Measurements from ENCODE around the gene F2R. TPM values are rescaled to one million over a fixed set of nuclear protein-coding genes. Genes with fewer than 3 reads are reported as not detected.

The F2R gene
- total and polyA plus RNA-seq, 2 donors (not counting 3 experiments of a cell fraction or from before 2014, with no cell fraction given): 342 to 599 TPM

DNA sequence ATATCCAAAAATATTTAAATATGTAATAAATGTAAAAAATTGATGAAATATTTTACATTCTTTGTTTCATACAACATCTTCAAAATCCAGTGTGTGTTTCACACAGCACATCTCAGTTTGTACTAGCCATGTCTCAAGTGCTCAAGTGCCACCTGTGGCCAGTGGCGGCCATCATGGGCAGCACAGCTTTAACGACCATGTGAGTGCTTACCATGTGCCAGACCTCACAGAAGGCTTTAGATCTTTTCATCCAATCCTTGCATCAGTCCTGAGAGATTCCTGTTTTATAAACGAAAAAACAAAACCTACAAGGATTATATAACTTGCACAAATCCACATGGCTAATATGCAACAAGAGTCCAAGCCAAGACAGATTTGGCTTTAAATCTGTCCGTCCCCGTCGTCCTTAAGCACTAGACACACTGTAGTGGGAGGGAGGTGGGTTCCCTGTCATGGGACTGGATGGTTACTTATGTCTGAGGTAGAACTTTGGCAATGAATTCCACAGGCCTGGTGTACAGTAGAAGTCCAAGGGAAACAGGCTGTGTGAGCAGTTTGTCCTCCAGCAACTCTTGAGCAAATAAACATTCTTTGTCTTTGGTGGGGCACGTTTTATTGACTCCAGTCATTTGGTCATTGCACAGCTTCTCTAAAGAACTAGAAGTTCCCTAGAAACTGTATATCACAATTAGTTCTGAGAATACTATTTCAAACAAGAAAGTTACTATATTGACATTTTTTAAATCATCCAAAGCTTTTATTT lies 25.0 kb upstream of the F2R start:
- dilution Hi-C loops (cut with MboI; ENCODE audit: extremely low pct_ligation_motif_present, low sequenced_read_pairs): loop anchor here (25.0 kb wide), 1 partner anchor 121 kb away; the partner anchor contains the start of gene F2RL1
- H3K9me3 ChIP-seq (replicated peaks; ENCODE audit: control insufficient read depth, insufficient read depth, low read length): no peaks in the 10 kb centered on the region
- no peaks in the 10 kb centered on the region for H4K20me1 ChIP-seq (replicated peaks; ENCODE audit: control insufficient read depth, extremely low read depth, insufficient read depth, low read length)
- no peaks in the 10 kb centered on the region for H3K79me2 ChIP-seq (ENCODE audit: control insufficient read depth, insufficient read depth, low read length)
- H3K4me1 ChIP-seq (ENCODE audit: control insufficient read depth, extremely low read depth, insufficient read depth, low read length): peaks cover 71% of the 10 kb centered on the region
- H3K4me2 ChIP-seq (ENCODE audit: insufficient read depth, low read length): peak overlapping the region; percentile 64
- ChIA-PET CTCF (interaction anchor here (1.0 to 7.1 kb wide), 10 partner anchors 16 to 101 kb away, joined by 3 to 41 read pairs (median 6); partner anchors contain the start of gene F2R), POLR2A (interaction anchor here (0.6 to 1.6 kb wide), 4 partner anchors 14 to 100 kb away, joined by 3 to 4 read pairs (median 4); no protein-coding TSS in a partner anchor)
- no peak overlapping the region for H2AFZ ChIP-seq (ENCODE audit: low read depth, low read length)
- FAIRE-seq: no peak
- H3K4me3 ChIP-seq (replicated peaks in 1 of 3; ENCODE audit: insufficient read depth in 1 of 3, low read depth in 1 of 3, low read length in 3 of 3): no peak overlapping the region
- H3K27ac ChIP-seq (ENCODE audit: insufficient read depth, low read depth, low read length): peak overlapping the region; percentile 91
- no peaks in the 10 kb centered on the region for H3K9me1 ChIP-seq (replicated peaks; ENCODE audit: control insufficient read depth, extremely low read depth, insufficient read depth, low read length)
- H3K36me3 ChIP-seq (ENCODE audit: control insufficient read depth in 2 of 2, extremely low read depth in 1 of 2, insufficient read depth in 2 of 2, low read length in 2 of 2): no peaks in the 10 kb centered on the region
- no peaks in the 10 kb centered on the region for H3K27me3 ChIP-seq (ENCODE audit: control insufficient read depth in 2 of 2, insufficient read depth in 2 of 2, low read length in 2 of 2)
- DNase-seq (ENCODE audit: low read depth, low spot score): peak; percentile 88
- BruUV-seq (replicated peaks): TSS peak; percentile 67
- peak overlapping the region; percentile 67 for H3K9ac ChIP-seq (replicated peaks; ENCODE audit: extremely low read depth, insufficient read depth, low read length)
- intact Hi-C loops (cut with micrococcal nuclease): loop anchor here (1.0 kb wide), 5 partner anchors 24 to 99 kb away; no protein-coding TSS in a partner anchor
- TF ChIP-seq EZH2 (IDR thresholded peaks at IDR 0.05; ENCODE audit: borderline replicate concordance, low read depth, low read length, severe bottlenecking) (no peak), MAX (IDR thresholded peaks at IDR 0.05; ENCODE audit: insufficient read depth, insufficient read length) (no peak), POLR2A (IDR thresholded peaks at IDR 0.05; ENCODE audit: low read depth, low read length) (no peak), POLR2AphosphoS5 (IDR thresholded peaks at IDR 0.05; ENCODE audit: insufficient read depth, low read depth, low read length) (no peak), JUN (IDR thresholded peaks at IDR 0.05; ENCODE audit: borderline replicate concordance, insufficient read depth, insufficient read length, low read depth) (no peak), GATA2 (IDR thresholded peaks at IDR 0.05; ENCODE audit: insufficient read depth, insufficient read length, low read depth, low read length) (no peak), MYC (IDR thresholded peaks at IDR 0.05; ENCODE audit: low read depth, low read length) (no peak), FOS (IDR thresholded peaks at IDR 0.05; ENCODE audit: borderline replicate concordance, insufficient read depth, low read length) (no peak)
- TF ChIP-seq, protein P1, sequence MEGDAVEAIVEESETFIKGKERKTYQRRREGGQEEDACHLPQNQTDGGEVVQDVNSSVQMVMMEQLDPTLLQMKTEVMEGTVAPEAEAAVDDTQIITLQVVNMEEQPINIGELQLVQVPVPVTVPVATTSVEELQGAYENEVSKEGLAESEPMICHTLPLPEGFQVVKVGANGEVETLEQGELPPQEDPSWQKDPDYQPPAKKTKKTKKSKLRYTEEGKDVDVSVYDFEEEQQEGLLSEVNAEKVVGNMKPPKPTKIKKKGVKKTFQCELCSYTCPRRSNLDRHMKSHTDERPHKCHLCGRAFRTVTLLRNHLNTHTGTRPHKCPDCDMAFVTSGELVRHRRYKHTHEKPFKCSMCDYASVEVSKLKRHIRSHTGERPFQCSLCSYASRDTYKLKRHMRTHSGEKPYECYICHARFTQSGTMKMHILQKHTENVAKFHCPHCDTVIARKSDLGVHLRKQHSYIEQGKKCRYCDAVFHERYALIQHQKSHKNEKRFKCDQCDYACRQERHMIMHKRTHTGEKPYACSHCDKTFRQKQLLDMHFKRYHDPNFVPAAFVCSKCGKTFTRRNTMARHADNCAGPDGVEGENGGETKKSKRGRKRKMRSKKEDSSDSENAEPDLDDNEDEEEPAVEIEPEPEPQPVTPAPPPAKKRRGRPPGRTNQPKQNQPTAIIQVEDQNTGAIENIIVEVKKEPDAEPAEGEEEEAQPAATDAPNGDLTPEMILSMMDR (IDR thresholded peaks at IDR 0.05; ENCODE audit: extremely low read depth in 1 of 2, insufficient read depth in 1 of 2, low read depth in 1 of 2, low read length in 2 of 2): no peak

Measured in endothelial cell of umbilical vein (primary cell).